HepG2 (cell line): ENCODE measurements around the gene CST3. TPM values are rescaled to one million over a fixed set of nuclear protein-coding genes. Genes with fewer than 3 reads are reported as not detected.

Experiments used
- ATM ChIP-seq: fragments of 450-650 bp; IDR thresholded peaks from 2 replicates; pipeline ENCODE4 v1.7.1; 2017; ENCODE audit warnings: mild to moderate bottlenecking, borderline replicate concordance
- FIP1L1 ChIP-seq: fragments of 200-400 bp; formaldehyde crosslinking; IDR thresholded peaks from 2 replicates; pipeline ENCODE4 v1.6.1; 2018; ENCODE audit warnings: low read depth, mild to moderate bottlenecking, low read length, moderate library complexity, borderline replicate concordance; ENCODE audit not compliant: insufficient read depth
- GATAD2A ChIP-seq: IDR thresholded peaks from 2 replicates; pipeline ENCODE4 v1.6.1; 2016
- HNRNPL ChIP-seq: fragments of 200-400 bp; formaldehyde crosslinking; IDR thresholded peaks from 2 replicates; pipeline ENCODE4 v1.6.1; 2017; ENCODE audit warnings: mild to moderate bottlenecking, low read depth, low read length
- MEIS1 ChIP-seq: sonication (generic); formaldehyde crosslinking; IDR thresholded peaks from 2 replicates; pipeline ENCODE4 v1.9.0; 2021; ENCODE audit warnings: mild to moderate bottlenecking, missing genetic modification reagents, moderate library complexity, borderline replicate concordance
- MTF2 ChIP-seq: sonication (generic); formaldehyde crosslinking; IDR thresholded peaks from 2 replicates; pipeline ENCODE4 v1.5.0; 2020; ENCODE audit warnings: missing genetic modification reagents, borderline replicate concordance
- NFIB ChIP-seq: sonication (generic); formaldehyde crosslinking; IDR thresholded peaks from 2 replicates; pipeline ENCODE4 v1.9.0; 2021; ENCODE audit warnings: missing genetic modification reagents, mild to moderate bottlenecking, borderline replicate concordance
- NR2F6 ChIP-seq, 2 experiments: IDR thresholded peaks; 2 replicates each; pipeline ENCODE4 v1.6.1; 2016; ENCODE audit warnings: antibody characterized with exemption in 1 of 2, mild to moderate bottlenecking in 1 of 2
- PRMT3 ChIP-seq: sonication (generic); formaldehyde crosslinking; IDR thresholded peaks from 2 replicates; pipeline ENCODE4 v1.8.1; 2022; ENCODE audit warnings: low read depth, mild to moderate bottlenecking, moderate library complexity, missing genetic modification reagents, borderline replicate concordance
- TEAD3 ChIP-seq: optimal IDR thresholded peaks from 2 replicates; pipeline ENCODE3; 2016; ENCODE audit warnings: borderline replicate concordance
- ZFP36L2 ChIP-seq: sonication (generic); formaldehyde crosslinking; IDR thresholded peaks from 2 replicates; pipeline ENCODE4 v1.4.0; 2020; ENCODE audit warnings: missing genetic modification reagents
- ZFX ChIP-seq: sonication (generic); formaldehyde crosslinking; IDR thresholded peaks from 2 replicates; pipeline ENCODE4 v1.4.0; 2020; ENCODE audit warnings: mild to moderate bottlenecking, low read depth, missing genetic modification reagents, moderate library complexity
- ZFY ChIP-seq: sonication (generic); formaldehyde crosslinking; IDR thresholded peaks from 2 replicates; pipeline ENCODE4 v1.4.0; 2020; ENCODE audit warnings: missing genetic modification reagents
- ZNF224 ChIP-seq: sonication (generic); formaldehyde crosslinking; IDR thresholded peaks from 2 replicates; pipeline ENCODE4 v1.5.0; 2020; ENCODE audit warnings: mild to moderate bottlenecking, missing genetic modification reagents
- polyA plus RNA-seq, 8 experiments: library from polyadenylated mRNA; depleted of rRNA in 3 of 8; stranded (reverse) in 7 of 8; unstranded in 1 of 8; fragments of >200 nt; fragmentation: Illumina TruSeq in 4 of 8; extraction: Trizol in 4 of 8; gene quantifications; 2 replicates each; pipeline versions ENCODE4 v1.2.1 to v1.2.3, GENCODE V29; 2011 to 2016; ENCODE audit warnings: low read depth in 4 of 8, missing spikeins in 1 of 8, mixed read lengths in 1 of 8; ENCODE audit not compliant: insufficient read depth in 1 of 8
- total RNA-seq, 5 experiments: library from RNA; depleted of rRNA; stranded (reverse); fragments of >200 nt; fragmentation: Illumina TruSeq; extraction: Trizol; gene quantifications; 2 replicates each; pipeline ENCODE4 v1.2.3, GENCODE V29; 2016; ENCODE audit warnings: low read depth in 1 of 5
- TF ChIP-seq, protein P1 (sequence below): sonication (generic); formaldehyde crosslinking; IDR thresholded peaks from 2 replicates; pipeline ENCODE4 v1.5.1; 2020; ENCODE audit warnings: missing genetic modification reagents, mild to moderate bottlenecking, borderline replicate concordance
- TF ChIP-seq, protein P2 (sequence below): sonication (generic); formaldehyde crosslinking; IDR thresholded peaks from 2 replicates; pipeline ENCODE4 v1.5.1; 2020; ENCODE audit warnings: mild to moderate bottlenecking, moderate library complexity, missing genetic modification reagents
- TF ChIP-seq, protein P3 (sequence below): sonication (generic); formaldehyde crosslinking; IDR thresholded peaks from 2 replicates; pipeline ENCODE4 v1.9.0; 2021; ENCODE audit warnings: mild to moderate bottlenecking, missing genetic modification reagents
- TF ChIP-seq, protein P4 (sequence below): sonication (generic); formaldehyde crosslinking; IDR thresholded peaks from 2 replicates; pipeline ENCODE4 v1.4.0; 2020; ENCODE audit warnings: low read depth, mild to moderate bottlenecking, missing genetic modification reagents

CST3 gene
- total and polyA plus RNA-seq, 2 of the 13 experiments (the other 11 are each of a cell fraction or from before 2014, with no cell fraction given), result 690 to 1,005 TPM

DNA sequence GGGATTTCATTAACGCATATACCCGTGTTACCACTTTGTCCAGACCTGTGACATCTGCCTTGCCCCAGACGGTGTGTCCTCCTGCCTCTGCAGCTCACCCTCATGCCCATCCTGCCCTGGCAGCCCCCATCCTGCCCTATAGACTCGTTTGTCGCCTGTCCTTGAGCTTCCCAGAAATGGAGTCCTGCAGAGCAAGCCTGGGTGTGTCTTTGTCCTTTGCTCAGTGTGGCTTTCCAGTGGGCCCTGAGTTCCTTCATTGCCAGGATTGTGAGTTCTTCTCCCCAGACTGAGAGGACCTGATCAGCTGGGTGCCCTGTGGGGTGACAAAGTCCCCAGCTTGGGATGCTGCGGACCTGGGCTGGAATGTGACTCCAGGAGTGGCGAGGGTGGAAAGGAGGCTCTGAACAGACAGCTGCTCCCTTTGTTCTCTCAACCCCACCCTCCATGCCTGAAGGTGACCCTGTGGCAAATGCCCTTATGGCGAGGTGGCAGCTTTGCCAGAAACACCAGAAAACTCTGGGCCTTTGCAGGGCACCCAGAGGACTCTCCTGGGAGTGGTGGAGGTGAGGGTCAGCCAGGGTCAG, 2.4 kb upstream of the CST3 start (continued):
- TF ChIP-seq GATAD2A (CRISPR knock-in tag) (no peak), ZFY (CRISPR knock-in tag) (peak; percentile 35; the same call in 1 of the 2 replicates), MTF2 (CRISPR knock-in tag) (no peak), NFIB (CRISPR knock-in tag) (no peak), HNRNPL (peak; percentile 76; the same call in 1 of the 2 replicates), ATM (no peak), TEAD3 (CRISPR knock-in tag) (peak; percentile 92), PRMT3 (CRISPR knock-in tag) (no peak), MEIS1 (no peak), ZNF224 (no peak), NR2F6 (IDR thresholded peaks at IDR 0.05) (peak; percentile 53; the same call in 1 of the 2 replicates), NR2F6 (CRISPR knock-in tag; IDR thresholded peaks at IDR 0.05) (peak; percentile 55), ZFP36L2 (CRISPR knock-in tag) (no peak), ZFX (peak; percentile 28), FIP1L1 (peak; percentile 73; the same call in 1 of the 2 replicates)
- TF ChIP-seq, protein P1, sequence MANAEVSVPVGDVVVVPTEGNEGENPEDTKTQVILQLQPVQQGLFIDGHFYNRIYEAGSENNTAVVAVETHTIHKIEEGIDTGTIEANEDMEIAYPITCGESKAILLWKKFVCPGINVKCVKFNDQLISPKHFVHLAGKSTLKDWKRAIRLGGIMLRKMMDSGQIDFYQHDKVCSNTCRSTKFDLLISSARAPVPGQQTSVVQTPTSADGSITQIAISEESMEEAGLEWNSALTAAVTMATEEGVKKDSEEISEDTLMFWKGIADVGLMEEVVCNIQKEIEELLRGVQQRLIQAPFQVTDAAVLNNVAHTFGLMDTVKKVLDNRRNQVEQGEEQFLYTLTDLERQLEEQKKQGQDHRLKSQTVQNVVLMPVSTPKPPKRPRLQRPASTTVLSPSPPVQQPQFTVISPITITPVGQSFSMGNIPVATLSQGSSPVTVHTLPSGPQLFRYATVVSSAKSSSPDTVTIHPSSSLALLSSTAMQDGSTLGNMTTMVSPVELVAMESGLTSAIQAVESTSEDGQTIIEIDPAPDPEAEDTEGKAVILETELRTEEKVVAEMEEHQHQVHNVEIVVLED, result peak; percentile 35; the same call in 1 of the 2 replicates
- TF ChIP-seq, protein P2, sequence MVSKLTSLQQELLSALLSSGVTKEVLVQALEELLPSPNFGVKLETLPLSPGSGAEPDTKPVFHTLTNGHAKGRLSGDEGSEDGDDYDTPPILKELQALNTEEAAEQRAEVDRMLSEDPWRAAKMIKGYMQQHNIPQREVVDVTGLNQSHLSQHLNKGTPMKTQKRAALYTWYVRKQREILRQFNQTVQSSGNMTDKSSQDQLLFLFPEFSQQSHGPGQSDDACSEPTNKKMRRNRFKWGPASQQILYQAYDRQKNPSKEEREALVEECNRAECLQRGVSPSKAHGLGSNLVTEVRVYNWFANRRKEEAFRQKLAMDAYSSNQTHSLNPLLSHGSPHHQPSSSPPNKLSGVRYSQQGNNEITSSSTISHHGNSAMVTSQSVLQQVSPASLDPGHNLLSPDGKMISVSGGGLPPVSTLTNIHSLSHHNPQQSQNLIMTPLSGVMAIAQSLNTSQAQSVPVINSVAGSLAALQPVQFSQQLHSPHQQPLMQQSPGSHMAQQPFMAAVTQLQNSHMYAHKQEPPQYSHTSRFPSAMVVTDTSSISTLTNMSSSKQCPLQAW (CRISPR knock-in tag), result peak; percentile 30; the same call in 1 of the 2 replicates
- TF ChIP-seq, protein P3, sequence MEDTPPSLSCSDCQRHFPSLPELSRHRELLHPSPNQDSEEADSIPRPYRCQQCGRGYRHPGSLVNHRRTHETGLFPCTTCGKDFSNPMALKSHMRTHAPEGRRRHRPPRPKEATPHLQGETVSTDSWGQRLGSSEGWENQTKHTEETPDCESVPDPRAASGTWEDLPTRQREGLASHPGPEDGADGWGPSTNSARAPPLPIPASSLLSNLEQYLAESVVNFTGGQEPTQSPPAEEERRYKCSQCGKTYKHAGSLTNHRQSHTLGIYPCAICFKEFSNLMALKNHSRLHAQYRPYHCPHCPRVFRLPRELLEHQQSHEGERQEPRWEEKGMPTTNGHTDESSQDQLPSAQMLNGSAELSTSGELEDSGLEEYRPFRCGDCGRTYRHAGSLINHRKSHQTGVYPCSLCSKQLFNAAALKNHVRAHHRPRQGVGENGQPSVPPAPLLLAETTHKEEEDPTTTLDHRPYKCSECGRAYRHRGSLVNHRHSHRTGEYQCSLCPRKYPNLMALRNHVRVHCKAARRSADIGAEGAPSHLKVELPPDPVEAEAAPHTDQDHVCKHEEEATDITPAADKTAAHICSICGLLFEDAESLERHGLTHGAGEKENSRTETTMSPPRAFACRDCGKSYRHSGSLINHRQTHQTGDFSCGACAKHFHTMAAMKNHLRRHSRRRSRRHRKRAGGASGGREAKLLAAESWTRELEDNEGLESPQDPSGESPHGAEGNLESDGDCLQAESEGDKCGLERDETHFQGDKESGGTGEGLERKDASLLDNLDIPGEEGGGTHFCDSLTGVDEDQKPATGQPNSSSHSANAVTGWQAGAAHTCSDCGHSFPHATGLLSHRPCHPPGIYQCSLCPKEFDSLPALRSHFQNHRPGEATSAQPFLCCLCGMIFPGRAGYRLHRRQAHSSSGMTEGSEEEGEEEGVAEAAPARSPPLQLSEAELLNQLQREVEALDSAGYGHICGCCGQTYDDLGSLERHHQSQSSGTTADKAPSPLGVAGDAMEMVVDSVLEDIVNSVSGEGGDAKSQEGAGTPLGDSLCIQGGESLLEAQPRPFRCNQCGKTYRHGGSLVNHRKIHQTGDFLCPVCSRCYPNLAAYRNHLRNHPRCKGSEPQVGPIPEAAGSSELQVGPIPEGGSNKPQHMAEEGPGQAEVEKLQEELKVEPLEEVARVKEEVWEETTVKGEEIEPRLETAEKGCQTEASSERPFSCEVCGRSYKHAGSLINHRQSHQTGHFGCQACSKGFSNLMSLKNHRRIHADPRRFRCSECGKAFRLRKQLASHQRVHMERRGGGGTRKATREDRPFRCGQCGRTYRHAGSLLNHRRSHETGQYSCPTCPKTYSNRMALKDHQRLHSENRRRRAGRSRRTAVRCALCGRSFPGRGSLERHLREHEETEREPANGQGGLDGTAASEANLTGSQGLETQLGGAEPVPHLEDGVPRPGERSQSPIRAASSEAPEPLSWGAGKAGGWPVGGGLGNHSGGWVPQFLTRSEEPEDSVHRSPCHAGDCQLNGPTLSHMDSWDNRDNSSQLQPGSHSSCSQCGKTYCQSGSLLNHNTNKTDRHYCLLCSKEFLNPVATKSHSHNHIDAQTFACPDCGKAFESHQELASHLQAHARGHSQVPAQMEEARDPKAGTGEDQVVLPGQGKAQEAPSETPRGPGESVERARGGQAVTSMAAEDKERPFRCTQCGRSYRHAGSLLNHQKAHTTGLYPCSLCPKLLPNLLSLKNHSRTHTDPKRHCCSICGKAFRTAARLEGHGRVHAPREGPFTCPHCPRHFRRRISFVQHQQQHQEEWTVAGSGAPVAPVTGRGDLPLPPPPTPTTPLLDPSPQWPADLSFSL (CRISPR knock-in tag), result peak; percentile 55; the same call in 1 of the 2 replicates
- TF ChIP-seq, protein P4, sequence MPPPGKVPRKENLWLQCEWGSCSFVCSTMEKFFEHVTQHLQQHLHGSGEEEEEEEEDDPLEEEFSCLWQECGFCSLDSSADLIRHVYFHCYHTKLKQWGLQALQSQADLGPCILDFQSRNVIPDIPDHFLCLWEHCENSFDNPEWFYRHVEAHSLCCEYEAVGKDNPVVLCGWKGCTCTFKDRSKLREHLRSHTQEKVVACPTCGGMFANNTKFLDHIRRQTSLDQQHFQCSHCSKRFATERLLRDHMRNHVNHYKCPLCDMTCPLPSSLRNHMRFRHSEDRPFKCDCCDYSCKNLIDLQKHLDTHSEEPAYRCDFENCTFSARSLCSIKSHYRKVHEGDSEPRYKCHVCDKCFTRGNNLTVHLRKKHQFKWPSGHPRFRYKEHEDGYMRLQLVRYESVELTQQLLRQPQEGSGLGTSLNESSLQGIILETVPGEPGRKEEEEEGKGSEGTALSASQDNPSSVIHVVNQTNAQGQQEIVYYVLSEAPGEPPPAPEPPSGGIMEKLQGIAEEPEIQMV, result peak; percentile 5; the same call in 1 of the 2 replicates
